Ovary (tissue), 9 donors: ENCODE measurements around the gene POLR1E. TPM values are rescaled to one million over a fixed set of nuclear protein-coding genes. Genes with fewer than 3 reads are reported as not detected.

Experiments used
- DNase-seq, 5 donors: peaks; one replicate each; pipeline ENCODE4 v3.0.0-alpha.2; 2019 to 2020
- H3K27ac ChIP-seq, 2 donors: fragments of 200-600 bp; one replicate each; pipeline versions ENCODE4 v1.5.1 to v1.8.0; 2019 to 2022
- H3K27me3 ChIP-seq: fragments of 200-600 bp; one replicate; pipeline ENCODE4 v1.8.0; 2022
- H3K36me3 ChIP-seq: fragments of 200-600 bp; sonication (generic); one replicate; pipeline ENCODE4 v1.5.1; 2019
- H3K4me1 ChIP-seq: one replicate; pipeline ENCODE4 v1.8.1; 2013; ENCODE audit warnings: mild to moderate bottlenecking, moderate library complexity; ENCODE audit not compliant: insufficient read depth
- H3K4me3 ChIP-seq: fragments of 200-600 bp; sonication (generic); one replicate; pipeline ENCODE4 v1.5.1; 2017
- H3K9me3 ChIP-seq, 2 donors: fragments of 200-600 bp in 1 of 2; sonication (generic) in 1 of 2; one replicate each; pipeline versions ENCODE4 v1.5.1 to v1.8.1; 2013 to 2019; ENCODE audit warnings: mild to moderate bottlenecking in 1 of 2, moderate library complexity in 1 of 2
- CTCF ChIP-seq, 3 donors: fragments of 450-650 bp in 2 of 3; fragments of 200-600 bp in 1 of 3; IDR thresholded peaks; one replicate each; pipeline versions ENCODE4 v1.5.1 to v1.8.0; 2016 to 2022; ENCODE audit warnings: antibody characterized with exemption in 3 of 3, mild to moderate bottlenecking in 1 of 3
- EP300 ChIP-seq: sonication (generic); formaldehyde crosslinking; IDR thresholded peaks from one replicate; pipeline ENCODE4 v1.6.1; 2017; ENCODE audit warnings: antibody characterized with exemption
- POLR2A ChIP-seq: fragments of 450-650 bp; IDR thresholded peaks from one replicate; pipeline ENCODE4 v1.6.1; 2017; ENCODE audit warnings: antibody characterized with exemption, mild to moderate bottlenecking, moderate library complexity
- WGBS, 3 donors: extraction: QIAGEN DNeasy Blood & Tissue Kit in 1 of 3; methylation state at CpG; one replicate each; pipeline versions ENCODE4 v1.1.5 to v1.1.7; 2013 to 2017; 5-methylcytosine and 5-hydroxymethylcytosine counted together
- intact Hi-C, 4 donors: fragments of 100-400 bp; cut with DNase I; formaldehyde crosslinking; loops; one replicate each; pipeline versions ENCODE4 v1.11.0 to v1.15.1; 2022 to 2023
- polyA plus RNA-seq, 2 donors: library from polyadenylated mRNA; stranded (reverse); fragments of 200-250 nt in 1 of 2; fragments of 350-450 nt in 1 of 2; fragmentation: Illumina TruSeq in 1 of 2; extraction: RNeasy Lipid Tissue Mini Kit (QIAGEN cat#74804) in 1 of 2; gene quantifications; one replicate each; pipeline ENCODE4 v1.2.3, GENCODE V29; 2013 to 2014
- total RNA-seq, 7 donors: library from RNA; depleted of rRNA in 2 of 7; stranded (reverse); fragments of >200 nt in 2 of 7; fragmentation: NEBNext Ultra II Directional in 3 of 7; extraction: Animal tissue kit (Norgen Biotek cat#: 25700) in 3 of 7; gene quantifications; one replicate each; pipeline versions ENCODE4 v1.1.0 to v1.2.4, GENCODE V29; 2016 to 2023
- donor health status: DM: no; HTN: no; CAD: no; lungs with moderate emphysema.
- donor health status: DM: no; HTN: no; CAD: no.
- donor health status: Bipolar disorder and iron deficiency.
- donor health status: DM: yes; HTN: yes; CAD: no.
- donor health status: DM: no; HTN: no; CAD: no.
- donor health status: DM: yes; HTN: yes; CAD: no.

POLR1E gene
- total and polyA plus RNA-seq, 9 donors = 26.3 to 48.9 (median 39.1) TPM

GRCh38 chr9:37438359-37438758, 47.4 kb upstream of the POLR1E start:
- WGBS, 3 donors = 80 to 85% (median 84%) methylated on average over 3 of the region's 3 CpGs

GRCh38 chr9:37441776-37442370, 43.9 kb upstream of the POLR1E start:
- Histone ChIP-seq H3K4me1 (no peaks in the 10 kb centered on the region), H3K36me3 (no peaks in the 10 kb centered on the region), H3K4me3 (no peak overlapping the region), H3K9me3 (no peaks in the 10 kb centered on the region), H3K27me3 (no peaks in the 10 kb centered on the region), H3K27ac (no peak overlapping the region)
- TF ChIP-seq CTCF (IDR thresholded peaks at IDR 0.05) (no peak), EP300 (no peak), POLR2A (no peak)
- WGBS, 3 donors = 89 to 91% (median 89%) methylated on average over 21 of the region's 21 CpGs
- intact Hi-C loops = no loop called here
- DNase-seq = no peak

More at GRCh38 chr9:37438359-37438758, 47.4 kb upstream of the POLR1E start:
- Histone ChIP-seq H3K4me1 (peaks cover 2% of the 10 kb centered on the region), H3K9me3 (no peaks in the 10 kb centered on the region), H3K4me3 (no peak overlapping the region), H3K36me3 (no peaks in the 10 kb centered on the region), H3K27ac (no peak overlapping the region), H3K27me3 (no peaks in the 10 kb centered on the region)
- intact Hi-C loops = no loop called here
- TF ChIP-seq CTCF (IDR thresholded peaks at IDR 0.05) = no peak
- TF ChIP-seq EP300 = no peak
- no peak for DNase-seq

GRCh38 chr9:37442556-37442955, 43.2 kb upstream of the POLR1E start:
- H3K4me3 ChIP-seq = no peak overlapping the region
- no peaks in the 10 kb centered on the region for H3K4me1 ChIP-seq
- H3K27me3 ChIP-seq = no peaks in the 10 kb centered on the region
- WGBS, 3 donors = 79 to 91% (median 90%) methylated on average over 2 of the region's 2 CpGs
- no peak for DNase-seq
- no peak for TF ChIP-seq EP300
- no peak for TF ChIP-seq CTCF (IDR thresholded peaks at IDR 0.05)
- no peak for TF ChIP-seq POLR2A
- H3K36me3 ChIP-seq = no peaks in the 10 kb centered on the region
- intact Hi-C loops = no loop called here
- H3K9me3 ChIP-seq = no peaks in the 10 kb centered on the region
- H3K27ac ChIP-seq = no peak overlapping the region

GRCh38 chr9:37443566-37443965, 42.2 kb upstream of the POLR1E start:
- intact Hi-C loops = no loop called here
- no peaks in the 10 kb centered on the region for H3K9me3 ChIP-seq
- no peaks in the 10 kb centered on the region for H3K27me3 ChIP-seq
- no peak for DNase-seq
- H3K4me3 ChIP-seq = no peak overlapping the region
- 94 to 98% (median 98%) methylated on average over 5 of the region's 5 CpGs for WGBS, 3 donors
- no peak overlapping the region for H3K27ac ChIP-seq
- TF ChIP-seq CTCF (IDR thresholded peaks at IDR 0.05) = no peak
- no peak for TF ChIP-seq EP300
- no peak for TF ChIP-seq POLR2A
- no peaks in the 10 kb centered on the region for H3K36me3 ChIP-seq
- H3K4me1 ChIP-seq = no peaks in the 10 kb centered on the region
